IPS DF 19.7 (cell line): ENCODE measurements around the gene WDR27.

Experiments
- DNase-seq: peaks from one replicate; pipeline ENCODE4 v3.0.0-alpha.2; 2013; ENCODE audit warnings: low read depth, low spot score

WDR27 gene

DNA sequence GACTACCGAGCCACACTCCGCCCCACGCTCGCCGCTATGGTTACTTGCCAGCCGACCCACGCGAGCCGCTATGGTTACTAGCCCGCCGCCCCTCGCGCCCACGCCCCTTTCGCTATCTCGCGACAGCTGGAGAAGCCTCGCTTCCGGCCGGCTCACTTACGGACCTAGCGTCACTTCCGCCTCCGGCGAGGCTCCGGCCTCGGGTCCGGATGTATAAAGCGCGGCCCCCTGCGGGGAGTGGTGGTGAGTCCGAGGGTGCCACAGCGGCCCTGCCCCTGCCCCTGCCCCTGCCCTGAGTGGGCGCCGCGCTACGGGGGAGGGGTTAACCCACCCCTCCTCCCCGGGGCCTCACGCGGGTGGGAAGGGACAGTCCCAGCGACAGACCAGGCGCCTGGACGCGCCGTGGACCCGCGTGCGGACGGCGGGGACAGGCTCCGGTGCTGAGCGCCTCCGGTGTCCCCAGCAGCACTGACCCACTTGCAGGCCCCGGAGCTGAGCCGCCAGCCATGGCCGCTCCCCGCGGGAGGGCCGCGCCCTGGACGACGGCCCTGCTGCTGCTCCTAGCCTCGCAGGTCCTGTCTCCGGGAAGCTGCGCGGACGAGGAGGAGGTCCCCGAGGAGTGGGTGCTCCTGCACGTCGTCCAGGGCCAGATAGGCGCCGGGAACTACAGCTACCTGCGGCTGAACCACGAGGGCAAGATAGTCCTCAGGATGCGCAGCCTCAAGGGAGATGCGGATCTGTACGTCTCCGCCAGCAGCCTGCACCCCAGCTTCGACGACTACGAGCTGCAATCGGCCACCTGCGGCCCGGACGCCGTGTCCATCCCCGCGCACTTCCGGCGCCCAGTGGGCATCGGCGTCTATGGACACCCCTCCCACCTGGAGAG lies at the start of gene WDR27, which contains the start of gene C6orf120:
Gene WDR27 (minus strand): TSS at position 76 of the 886 bp plus-strand sequence. CDS start 13,024 bp downstream, outside the sequence.
Gene C6orf120 (plus strand): TSS at position 173 of the 886 bp plus-strand sequence. CDS start 334 bp downstream, at position 507.
- DNase-seq: peak; percentile 89

DNA sequence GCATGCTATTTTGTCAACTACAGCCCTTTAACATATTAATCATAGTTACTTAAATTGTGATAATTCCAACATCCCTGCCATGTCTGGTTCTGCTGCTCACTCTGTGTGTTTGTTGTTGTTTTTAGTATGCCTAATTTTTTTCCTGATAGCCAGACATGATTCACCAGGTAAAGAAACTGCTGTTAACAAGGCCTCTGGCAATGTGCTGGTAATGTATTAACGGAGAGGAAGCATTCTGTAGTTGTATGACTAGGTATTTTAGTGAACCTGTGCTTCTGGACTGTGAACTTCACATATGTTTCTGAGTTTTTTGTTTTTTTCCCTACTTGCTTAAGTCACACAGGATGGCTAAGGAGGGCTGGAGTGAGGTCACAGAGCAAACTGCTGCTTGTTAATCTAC lies 44.7 kb upstream of the WDR27 start:
- DNase-seq: no peak

DNA sequence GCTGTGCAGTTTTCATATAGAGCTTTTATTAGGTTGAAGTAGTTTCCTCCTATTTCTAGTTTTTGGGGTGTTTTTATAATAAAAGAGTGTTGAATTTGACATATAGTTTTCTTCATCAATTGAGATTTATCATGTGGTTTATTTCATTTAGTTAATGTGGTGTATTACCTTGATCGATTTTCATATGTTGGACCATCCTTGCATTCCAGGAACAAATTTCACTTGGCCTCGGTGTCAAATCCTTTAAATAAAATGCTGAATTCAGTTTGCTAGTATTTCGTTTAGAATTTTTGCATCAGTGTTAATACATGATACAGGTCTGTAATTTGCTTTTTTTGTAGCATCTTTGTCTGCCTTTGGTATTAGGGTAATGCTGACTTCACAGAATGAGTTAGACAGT lies 43.6 kb upstream of the WDR27 start:
- DNase-seq: no peak

DNA sequence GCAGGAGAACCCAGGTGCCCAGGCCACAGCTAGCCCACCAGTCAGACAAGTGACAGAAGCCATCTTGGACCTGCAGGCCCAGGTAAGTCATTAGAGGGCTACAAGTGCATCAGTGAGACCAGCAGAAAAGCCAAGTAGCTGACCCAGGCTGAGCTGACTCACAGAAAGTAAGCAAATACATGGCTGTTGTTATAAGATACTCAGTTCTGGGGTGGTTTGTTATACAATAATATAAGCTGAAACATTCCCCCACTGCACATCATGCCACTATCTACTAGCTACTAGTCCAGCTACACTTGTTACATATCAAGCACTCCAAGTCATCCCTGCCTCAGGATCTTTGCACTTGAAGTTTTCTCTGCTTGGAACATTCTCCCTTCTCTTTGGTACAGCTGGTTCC lies 39.5 kb upstream of the WDR27 start:
- no peak for DNase-seq

DNA sequence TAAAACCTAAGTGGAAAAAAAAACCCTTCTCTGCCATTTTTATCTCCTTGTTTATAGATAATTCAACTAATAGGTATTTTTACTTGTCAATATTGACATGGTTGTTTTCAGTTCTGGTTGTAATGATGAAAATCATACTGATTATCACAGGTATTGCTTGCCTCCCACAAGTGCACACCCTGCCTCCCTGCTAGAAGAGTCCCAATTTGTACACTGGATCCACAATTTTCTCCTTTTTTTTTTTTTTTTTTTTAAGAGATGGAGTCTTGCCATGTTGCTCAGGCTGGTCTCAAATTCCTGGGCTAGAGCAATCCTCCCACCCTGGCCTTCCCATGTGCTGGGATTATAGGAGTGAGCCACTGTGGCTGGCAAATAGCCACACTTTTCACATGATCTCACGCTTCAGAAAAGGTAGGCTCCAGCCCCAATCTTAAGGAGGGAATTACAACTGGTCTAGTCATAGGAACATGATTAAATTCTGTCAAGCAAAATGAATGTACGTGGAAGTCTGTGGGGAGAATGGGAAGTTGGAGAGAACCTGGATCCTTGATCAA lies 37.2 kb upstream of the WDR27 start:
- DNase-seq: no peak

DNA sequence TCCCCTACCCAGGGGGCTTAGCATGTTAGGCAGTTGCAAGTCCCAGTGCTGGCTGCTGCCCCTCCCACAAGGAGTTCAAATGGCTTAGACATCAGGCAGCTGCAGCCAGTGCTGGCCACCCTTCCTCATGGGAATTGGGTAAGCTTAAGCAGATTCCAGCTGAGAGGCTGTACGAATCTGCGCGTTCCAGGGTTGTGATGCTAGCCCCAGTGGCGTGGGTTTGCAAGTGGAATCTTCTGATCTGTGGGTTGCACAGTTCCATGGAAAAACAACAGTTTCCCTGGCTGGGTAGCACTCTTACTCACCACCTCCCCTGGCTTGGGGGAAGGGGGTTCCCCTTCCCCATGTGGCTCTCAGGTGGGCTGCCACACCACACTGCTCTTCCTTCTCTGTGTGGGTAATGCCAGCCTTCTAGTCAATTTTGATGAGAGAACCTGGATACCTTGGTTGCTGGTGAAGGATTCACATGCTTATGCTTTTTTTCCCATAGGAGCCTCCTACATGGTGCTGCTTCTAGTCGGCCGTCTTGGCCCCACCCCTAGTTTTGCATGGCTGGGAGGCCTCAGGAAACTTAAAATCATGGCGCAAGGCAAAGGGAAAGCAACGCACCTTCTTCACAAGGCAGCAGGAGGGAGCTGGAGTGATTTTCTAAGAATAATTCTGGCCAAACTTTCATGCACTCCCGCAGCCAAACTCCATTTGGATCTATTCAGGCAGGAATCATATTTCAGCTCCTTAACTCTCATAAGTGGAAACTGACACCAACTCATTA lies 36.6 kb upstream of the WDR27 start:
- DNase-seq: no peak

DNA sequence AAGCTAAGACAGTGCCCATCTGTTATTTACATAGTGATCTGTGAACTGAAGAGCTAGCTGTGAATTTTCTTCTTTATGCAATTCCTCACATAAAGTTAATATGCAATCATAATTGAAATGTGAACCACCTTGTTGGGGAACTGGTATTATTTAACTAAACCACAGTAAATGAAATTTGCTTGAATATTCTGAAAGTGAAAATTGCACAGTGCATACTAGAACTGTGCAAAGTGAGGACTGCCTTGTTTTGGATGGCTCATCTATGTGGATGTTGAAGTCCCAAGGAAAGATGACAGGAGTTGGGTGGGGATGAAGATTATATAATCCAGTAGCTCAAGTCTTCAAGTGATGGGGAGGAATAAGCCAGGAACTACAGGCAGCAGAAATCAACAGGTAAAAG lies 28.1 kb upstream of the WDR27 start:
- DNase-seq: no peak

DNA sequence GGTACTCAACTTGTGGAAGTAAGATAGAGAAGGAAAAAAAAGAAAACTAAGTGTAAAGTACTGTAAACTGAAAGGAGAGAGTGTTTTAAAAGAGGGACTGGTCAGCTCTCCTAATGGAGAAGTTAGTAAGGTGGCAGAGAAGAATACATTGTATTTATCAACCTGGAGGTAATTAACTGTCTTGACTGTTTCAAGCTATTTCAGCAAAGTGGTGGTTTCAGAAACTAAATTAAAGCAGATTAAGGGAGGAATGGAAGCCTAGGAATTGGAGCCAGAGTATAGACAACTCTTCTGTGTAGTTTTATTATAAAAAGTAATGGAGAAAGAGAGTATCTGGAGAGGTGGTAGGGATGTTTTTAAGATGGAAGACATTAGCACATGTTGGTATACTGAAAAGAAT lies 25.1 kb upstream of the WDR27 start:
- DNase-seq: no peak

DNA sequence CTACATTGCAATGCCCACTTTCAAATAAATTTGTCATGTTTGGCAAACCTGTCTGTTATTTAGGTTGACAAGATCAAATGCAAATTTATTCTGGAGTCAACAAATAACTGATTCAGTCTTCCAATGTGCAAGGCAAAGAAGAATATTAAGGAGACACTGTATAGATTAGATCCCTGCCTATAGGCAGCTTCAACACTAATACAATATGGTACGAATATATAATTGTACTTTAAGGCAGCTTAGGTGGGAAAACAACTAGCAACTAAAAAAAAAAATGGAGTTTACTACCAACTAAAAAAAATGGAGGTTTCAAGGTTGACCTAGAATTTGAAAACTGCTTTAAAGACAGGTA lies 24.2 kb upstream of the WDR27 start:
- no peak for DNase-seq

DNA sequence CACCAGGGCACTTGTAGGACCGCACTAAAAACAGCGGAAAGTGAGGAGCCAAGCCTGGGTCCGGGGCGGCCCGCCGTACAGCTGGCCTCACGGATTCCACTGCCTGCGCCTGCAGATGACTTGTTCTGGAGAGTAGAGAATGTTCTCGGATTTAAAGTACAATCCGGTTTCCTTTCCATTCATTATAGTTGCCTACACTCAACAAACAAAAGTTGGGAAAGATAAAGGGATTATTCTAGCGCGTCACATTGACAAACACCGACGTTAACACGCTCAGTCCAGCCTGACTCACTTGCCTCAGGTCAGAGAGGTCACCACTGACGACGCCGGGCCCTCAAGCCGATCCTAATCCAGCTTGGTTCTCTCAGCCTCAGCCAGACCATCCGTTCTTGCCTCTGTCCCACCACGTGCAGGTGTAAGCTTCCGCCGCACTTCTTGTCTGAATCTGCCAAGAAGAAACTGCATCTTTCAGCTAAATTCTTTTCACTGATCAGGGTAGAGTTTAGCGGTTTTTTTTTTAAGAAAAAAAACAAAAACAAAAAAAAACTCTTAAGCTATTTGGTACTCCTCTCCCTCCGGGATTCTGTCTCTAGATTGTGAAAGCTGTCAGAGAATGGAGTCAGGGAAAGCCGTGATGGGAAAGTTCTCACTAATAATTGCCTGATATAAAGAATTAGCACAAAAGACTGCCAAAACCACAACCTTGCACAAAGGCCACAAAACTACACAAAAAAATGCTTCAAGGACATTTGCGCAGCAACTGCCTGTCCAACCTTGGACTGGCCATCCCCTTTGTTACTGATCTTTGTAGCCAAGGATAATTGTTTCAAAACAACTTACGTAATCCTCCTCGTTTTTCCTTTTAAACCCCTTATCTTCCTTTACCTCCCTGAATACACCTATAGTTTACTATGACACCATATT lies 23.6 kb upstream of the WDR27 start:
- DNase-seq: no peak

DNA sequence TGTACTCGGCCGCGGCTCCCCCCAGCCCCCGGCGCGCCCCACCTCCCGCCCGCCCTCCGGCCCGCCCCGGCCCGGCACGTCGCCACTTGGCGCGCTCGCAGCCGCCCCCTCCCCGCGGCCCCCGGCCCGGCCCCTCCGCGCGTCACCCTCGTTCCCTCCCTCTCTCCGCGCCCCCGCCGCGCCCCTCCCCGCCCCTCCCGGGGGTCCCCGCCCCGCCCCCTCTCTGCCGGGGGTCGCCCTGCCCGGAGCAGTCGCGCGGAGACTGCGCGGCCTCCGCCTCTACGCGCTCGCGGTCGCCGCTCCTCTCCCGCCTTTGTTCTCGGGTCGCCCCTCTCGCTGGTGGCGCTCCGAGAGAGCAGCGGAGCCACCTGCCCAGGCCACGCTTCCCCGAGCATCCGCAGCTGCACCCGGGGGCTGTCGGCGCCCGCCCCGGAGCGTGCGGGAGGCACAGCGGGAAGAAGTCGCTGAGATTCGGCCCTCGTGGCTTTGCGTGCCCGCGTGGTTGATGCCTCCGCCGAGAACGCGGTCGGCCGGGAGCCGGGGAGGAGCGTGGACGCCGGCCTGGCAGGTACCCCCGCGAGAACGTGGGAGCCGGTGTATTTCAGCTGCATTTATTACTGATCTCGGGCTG lies 22.8 kb upstream of the WDR27 start, which contains the start of gene PHF10:
Gene PHF10 (minus strand): TSS at position 7 of the 631 bp plus-strand sequence. CDS start 569 bp downstream, outside the sequence.
- DNase-seq: no peak

DNA sequence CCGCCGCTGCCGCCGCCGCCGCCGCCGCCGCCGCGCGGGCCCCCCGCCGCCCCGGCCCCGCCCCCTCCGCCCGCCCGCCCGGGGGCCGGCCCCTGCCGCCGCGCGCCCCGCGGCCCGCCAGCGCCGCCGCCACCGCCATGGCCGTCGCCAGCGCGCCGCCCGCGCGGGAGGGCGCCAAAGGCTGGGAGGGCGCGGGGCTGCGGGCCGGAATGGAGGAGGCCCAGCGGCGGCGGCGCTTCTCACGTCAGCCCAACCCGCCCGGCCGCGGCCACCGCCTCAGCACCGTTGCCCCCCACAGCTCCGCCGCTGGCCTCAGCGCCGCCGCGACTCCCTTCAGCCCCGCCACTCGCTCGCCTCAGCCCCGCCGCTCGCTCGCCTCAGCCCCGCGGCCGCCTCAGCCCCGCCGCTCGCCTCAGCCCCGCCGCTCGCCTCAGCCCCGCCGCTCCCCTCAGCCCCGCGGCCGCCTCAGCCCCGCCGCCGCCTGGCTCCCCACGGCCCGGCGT lies 22.2 kb upstream of the WDR27 start:
- no peak for DNase-seq

DNA sequence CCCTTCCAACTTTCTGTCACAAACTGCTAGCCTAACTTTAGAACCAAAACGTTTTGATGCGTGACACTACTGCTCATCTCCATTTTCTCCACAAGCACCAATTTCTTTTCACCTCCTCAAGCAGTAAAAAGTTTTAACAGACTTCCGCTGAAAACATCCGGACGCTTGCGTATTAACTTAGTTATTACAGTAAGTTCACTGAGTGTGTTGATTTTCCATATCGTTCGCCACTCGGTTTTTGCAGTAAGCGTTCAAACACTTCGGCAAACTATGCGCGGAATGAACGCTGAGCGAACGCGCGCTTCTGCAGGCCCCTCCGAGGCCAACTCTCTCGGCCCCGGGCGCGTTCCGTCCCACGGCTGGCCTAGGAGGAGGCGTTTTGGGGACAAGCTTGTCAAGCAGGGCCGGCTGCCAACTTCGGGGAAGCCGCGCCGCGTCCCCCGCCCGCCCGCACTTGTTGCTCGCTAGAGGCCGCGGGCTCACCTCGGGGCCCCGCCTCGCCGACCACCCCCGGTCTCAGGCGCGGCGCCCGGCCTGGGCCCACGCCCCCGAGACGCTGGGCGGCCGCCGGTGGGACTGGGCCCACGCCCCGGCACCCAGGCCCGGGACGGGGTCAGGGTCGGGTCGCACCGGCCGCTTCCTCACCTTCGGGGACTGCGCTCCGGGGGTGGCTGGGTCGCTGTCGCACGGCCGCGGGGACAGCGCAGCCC lies 21.5 kb upstream of the WDR27 start:
- no peak for DNase-seq

DNA sequence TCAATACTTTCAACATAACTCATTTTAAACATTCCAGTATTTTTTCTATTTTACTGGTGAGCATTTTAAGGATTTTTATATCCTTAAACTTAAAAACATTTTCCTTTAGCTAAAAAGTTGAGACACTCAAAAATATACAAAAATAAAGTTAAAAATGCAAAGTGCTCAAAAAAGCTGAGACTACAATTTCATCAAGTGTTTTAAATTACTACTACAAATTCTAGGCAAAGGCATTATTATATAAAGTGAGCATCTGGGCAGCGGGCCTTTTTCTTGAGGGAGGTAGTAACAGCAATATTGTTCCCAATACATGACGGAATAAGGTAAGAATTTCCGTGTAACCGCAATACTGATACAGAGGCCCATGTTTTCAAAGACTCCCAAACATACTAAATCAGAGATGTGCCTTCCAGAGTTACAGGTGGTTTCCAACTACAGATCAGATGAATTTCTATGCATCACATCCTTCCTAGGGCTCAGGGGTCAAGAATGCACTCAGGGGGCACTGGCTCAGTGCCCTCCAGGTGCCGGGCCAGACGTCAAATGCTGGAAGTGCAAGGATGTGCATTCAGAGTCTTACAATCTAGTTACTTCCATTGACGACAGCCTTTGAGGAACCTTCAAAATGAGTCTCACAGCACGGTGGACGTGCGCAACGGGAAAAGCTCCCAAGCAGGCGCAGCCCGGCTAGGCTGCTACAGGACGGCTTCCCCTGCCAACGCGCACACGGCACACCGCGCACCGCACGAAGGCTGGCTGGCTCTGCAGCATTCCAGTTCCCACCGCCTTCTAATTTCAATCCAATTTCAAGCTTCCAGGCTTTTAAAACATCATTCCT lies 20.8 kb upstream of the WDR27 start:
- DNase-seq: no peak

DNA sequence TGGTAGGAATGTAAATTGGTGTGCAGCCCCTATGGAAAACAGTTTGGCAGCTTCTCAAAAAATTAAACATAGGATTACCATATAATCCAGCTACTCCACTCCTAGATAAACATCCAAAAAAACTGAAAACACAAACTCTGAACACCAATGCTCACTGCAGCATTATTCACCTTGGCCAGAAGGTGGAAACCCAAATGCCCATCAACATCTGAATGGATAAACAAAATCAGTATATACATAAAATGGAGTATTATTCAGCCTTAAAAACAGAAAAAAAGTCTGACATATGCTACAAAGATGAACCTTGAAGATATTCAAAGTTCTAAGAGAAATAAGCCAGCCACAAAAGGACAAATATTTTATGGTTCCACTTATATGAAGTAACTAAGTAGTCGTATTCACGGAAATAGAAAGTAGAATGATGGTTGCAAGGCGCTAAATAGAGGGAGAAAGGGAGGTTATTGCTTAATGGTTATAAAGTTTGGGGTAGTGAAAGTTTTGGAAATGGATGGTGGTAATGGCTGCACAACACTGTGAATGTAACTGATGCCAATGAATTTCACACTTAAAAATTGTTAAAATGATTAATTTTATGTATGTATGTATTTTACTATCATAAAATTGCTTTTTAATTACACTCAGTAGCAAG lies 18.5 kb upstream of the WDR27 start:
- no peak for DNase-seq

DNA sequence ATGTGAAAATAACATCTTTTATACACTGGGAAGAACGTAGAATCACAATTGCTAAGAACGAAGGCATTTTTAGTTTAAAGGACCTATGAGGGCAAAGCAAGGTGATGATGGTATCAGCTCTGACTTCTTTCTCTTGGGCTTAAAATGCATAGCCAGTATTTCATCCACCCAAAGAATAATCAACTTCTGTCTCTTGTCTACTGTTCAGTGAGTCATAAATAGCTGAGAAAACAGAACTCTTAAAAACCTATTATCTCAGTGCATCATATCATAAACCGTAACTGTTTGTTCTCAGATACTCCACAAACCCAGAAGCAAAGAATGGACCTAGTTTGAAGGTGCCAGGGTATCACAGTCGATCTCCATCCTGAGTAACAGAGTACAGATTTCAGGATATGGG lies 17.3 kb upstream of the WDR27 start:
- DNase-seq: no peak

DNA sequence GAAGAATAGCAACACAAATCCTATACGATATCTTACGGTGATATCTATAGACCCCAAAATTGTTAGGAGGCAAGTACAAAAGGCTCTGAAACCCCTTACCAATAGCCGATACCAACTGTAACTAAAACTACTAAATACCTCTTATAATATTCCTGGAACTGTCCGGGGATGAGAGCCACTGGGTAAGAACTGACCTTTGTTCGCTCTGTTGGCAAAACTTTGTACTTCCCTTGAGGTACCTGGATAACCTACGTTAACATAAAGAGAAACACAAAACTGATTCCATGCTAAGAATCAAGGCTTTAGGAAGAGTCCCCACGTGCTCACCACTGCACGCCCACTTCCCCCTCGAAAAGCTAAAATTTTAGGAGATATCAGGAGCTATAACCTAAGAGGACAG lies 12.8 kb upstream of the WDR27 start:
- no peak for DNase-seq

DNA sequence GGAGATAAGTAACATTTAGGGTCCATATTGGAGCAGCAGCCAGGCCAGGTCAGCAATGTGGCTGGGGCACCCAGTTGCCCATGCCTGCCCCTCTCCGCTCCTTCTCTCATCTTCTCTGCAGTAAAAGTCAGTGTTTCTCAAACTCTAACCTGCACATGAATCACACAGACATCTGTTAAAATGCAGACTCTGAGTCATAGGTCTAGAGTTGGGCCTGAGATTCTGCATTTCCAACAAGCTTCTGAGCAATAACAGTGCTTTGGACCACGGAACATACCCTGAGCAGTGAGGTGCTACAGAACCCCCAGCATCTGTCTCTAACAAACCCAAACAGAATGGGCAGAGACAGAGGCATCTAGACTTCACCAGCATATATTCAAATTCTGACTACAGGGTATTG lies 12.3 kb upstream of the WDR27 start:
- DNase-seq: no peak

DNA sequence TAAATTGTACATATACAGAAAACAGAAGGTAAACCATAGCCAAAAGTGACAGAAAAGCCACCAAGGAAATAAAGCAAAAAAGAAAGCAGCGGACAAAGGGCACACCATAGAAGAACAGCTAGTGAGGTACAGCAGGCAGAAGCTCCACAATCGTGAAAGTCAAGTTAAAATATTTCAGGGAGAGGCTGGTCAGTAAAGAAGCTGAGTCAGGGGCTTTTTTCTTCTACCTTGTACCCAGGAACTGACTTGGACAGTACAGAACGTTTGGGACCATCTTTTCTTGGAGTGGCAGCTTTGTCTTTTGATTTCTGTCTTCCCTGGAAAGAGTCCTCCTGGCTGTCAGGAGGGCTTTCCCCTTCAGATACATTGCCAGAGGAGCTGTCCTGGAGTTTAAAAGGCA lies 8.2 kb upstream of the WDR27 start:
- DNase-seq: no peak
